ENCODE results near the gene CLHC1.

The CLHC1 gene

DNA sequence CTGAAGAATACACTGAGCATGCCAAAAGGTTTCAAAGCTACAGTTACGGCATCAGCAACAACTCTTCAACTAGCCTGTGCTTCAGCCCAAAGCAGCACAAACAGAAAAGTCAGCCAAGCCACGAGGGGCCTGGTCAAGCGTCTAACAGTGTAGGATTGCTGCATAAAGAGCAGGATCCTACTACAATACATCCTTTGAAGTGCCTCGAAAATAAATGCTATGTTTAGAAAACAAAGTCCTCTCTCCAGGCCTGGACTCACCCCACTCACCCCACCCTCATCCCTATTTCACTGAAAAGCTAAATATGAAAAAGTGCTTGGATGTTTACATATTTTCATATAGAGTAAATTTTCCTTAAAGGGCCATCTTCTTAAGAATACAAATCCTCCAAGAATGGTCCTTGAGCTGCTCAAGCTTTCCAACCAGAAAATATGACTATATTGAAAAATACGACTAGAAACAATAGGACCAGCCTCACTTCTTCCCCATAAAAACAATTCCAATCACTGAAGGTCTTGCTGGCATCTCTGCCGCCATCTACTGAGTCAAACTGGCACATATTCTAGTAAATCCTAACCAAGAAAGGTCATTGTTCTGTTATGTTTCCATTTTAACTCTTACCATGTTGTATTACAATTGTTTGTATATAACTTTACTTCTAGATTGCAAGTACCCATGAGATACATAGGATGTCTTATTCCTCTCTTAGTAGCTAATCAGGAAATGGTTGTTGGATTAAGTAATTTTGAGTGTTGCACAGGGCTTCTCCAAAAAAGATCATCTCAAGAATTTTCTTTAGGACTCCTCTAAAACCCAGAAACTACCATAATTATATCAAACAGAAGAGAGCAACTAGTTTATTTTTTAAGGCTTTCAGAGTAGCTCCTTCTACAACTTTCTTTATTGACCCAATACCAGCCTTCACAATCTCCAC, 63.6 kb downstream of the CLHC1 start:
- peak; percentile 45 for DNase-seq

DNA sequence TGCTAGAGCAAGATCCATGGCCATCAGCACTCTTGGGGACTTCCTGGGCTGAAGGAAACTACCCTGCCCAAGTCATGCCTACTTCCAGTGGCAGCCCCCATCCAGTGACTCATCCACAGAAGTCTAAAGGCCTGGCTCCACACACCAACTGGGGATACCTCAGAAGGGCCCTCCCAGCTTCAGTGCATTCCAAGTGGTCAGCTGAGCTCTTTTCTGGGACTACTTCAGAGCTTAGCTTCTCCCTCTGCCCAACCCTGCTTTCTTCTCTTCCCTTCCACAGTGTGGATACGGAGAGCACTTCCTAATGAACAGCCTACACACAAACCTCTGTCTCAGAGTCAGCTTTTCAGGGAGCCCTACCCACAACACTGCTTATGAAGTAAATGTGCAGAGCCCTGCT, 66.5 kb downstream of the CLHC1 start:
- DNase-seq: no peak

DNA sequence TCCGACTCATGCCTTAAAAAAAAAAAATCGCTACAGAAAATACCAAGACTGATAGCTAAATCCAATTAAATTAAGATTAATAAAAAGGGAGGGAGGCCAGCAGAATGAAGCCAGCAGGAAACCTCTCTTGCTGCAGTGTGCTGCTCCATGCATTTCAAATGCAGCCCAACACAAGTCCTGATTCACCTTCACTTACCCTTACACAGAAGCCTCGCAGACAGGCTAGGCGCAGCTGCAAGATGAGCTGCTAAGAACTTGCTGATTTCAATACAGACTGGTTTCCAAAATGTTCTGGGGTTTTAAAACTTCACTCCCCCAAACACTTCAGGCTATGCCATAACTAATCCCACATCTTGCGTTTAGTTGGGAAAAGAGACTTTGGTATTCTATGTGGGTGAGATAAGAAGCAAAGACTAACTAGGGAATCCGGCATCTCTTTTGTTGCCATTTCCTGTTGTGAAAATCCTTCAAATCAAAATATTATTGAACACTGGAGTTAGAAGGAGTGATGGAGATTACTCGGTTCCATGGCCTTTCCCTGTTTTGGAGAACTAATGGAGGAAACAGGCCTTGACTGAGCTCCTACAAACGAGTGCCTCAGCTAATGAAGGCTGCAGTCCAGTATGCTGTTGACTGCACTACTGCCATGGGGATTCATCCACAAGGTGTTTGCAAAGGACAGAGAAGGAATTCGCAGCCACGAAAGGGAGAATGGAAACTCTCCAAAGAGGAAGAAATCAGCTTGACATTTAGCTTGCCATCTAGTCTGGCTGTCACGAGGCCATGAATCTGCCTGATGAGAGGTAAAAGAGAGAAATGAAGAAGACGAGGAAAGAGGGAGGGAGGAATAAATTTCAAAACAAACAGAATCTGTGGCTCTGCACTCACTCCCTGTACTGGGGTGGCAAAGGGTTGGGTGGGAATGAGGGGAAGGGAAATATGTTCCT, 67.3 kb downstream of the CLHC1 start:
- no peak for DNase-seq

DNA sequence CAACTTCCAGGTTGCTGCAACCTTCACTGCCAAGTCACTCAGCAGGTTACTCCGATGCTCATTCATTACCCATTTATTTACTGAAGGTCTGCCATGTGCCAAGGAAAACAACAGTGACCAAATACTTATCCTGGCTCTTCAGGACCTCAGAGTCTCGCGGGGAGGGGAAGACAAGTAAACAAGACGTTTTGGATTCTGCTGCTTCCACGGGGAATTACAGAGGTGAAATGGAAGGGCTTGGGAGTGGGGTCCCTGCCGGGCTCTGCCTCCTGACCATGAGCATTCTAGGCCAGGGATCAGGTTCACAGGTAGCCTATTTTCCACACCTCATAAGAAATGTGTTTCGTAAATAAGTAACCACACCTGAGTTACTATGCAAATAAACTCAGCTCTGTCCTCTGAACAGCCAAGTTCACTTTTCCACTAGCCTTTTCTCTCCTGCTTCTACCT, 68.1 kb downstream of the CLHC1 start:
- DNase-seq: no peak

DNA sequence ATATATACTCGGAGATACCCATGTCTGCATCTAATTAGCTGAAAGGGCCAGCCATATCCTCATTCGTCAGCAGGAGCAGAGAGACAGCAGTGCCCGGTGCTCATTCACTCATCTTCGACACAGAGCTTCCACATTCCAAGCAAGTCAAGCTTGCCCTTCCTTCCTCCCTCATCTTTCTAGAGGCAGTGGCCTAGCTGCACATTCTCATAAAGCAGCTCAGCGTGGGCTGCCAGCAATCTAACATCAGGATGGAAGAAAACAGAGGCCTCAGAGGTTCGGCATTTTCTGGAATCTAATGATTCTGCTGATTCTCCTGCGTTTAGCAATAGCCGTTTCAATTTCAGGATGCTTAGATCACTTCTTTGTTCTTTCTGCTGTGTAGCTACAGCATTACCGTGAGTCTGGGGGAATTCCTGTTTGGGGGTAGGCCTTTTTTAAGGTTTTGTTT, 68.8 kb downstream of the CLHC1 start:
- DNase-seq: no peak

DNA sequence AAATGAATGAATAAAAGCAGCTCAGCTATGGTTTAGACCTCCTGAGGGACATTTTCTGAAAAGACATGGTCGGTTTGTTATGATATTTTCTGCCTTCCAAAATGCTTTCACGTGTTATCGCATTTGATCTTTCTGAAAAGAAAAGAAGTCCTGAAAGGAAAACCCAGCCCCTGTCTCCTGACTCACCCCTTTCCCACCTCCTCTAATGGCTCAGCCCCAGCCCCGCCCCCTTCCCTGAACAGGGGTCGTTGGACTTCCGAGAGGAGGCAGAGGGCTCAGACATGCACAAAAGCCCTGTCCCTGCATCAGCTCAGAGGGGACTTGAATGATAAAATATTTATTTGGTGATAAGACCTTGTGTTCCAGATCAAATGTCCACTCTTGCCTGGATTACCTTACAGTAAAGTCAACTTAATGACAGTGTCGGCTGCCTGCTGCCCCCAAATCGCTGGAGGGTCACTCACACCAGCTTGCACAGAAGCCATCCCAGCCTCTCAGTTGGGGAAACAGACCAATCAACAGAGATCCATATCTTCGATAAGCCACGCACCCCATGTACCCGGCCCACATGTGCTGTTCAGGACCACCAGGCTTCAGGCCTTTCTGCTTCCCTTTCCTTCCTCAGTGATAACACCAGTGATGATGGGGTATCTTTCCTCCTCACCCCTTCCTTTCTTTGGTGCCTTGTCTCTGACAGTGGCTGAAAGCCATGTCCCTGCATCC, 69.6 kb downstream of the CLHC1 start:
- DNase-seq: no peak

DNA sequence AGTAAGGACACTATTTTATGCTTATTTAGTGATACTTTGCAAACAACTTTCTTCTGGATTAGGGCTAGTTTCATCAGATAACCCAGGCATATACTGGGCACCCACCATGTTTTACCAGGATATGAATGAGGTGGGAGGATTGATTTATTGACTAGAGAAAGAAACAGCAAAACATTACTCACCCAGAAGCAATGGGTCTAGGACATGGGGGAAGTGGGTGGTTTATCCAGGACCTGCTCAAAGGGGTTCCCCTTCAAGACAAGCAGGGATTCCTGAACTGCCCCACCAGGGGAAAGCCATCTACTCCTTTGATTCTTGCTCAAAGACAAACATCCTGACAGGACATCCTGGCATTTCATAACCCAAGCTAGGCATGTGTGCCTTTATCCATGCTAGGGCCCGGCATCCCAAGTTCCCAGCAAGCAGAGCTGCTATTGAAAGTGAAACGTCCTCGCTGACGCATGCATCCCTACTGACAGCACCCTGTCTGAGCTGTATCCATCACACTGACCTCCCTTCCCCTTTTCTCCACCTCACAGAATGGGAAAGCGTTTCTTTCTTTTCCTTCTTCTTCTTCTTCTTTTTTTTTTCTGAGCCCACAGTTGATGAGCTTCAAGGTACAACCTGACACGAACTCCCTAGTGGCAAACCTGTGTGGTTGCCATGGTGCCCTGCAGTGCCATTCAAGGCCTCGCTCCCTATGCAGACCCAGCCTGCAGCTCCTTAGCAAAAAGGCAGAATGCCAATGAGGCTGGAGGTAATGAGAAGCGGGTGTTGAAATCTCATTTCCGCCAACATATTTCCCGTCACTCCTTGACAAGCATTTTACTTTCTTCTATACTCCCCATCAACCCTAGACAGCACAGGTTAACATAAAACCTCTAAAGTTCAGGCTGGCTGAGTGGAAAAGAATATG, 70.5 kb downstream of the CLHC1 start:
- no peak for DNase-seq

DNA sequence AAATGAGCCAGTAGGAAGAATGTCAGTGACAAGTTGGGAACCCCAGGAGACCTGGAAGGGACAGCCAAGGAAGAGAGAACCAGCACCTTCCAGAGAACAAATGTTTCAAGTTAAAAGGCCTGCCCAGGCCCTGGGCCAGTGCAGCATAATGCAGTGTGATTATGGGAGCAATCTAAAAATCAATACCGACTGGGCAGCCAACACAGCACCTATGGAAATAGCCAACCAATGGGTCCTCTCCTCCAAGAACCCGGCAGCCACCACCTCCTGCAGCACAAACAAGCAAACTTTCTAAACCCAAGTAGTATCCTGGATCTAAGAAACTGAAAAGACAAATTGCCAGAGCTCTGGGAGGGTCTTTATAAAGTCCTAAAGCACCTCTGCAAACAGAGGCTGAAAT, 71.7 kb downstream of the CLHC1 start:
- DNase-seq: no peak

DNA sequence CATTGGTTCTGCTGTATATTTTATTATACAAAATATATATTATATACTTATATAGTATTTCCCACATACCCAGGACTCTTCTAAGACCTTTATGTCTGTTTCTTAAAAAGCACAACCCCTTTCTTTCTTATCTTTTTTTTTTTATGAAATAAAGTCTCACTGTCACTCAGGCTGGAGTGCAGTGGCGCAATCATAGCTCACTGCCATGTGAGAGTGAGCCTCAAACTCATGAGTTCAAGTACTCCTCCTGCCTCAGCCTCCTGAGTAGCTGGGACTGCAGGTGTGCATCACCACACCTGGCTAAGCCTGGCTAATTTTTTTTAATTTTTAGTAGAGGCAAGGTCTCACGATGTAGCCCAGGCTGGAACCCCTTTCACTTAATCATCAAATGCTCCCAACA, 72.3 kb downstream of the CLHC1 start:
- no peak for DNase-seq

DNA sequence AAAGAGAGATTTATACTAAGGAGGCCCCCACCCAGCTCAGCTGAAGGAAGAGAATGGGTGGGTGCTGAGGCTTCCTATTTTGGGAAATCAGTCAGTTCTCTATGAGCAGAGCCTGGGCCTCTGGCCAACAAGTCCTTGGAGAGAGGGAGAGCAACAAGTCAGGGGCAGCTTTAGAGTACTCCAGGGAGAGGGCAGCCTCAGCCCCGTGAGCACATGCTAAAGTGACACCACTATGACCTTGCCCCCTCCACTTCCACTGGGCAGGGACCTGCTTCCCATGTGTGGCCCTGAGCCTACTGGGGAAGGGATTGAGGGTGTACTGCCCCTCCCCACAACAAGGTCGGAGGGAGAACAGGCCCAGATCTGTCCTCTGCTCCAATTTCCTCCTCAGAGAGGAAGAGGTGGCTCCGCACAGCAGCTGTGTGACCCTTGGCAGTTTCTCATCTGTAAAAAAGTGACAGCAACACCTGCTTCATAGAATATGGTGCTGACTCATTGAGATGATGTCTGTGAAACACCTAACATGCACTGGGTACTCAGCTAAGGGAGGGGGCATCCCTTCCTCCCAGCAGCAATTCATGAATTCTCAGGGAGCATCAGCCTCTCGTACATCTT, 72.9 kb downstream of the CLHC1 start:
- DNase-seq: peak; percentile 34

DNA sequence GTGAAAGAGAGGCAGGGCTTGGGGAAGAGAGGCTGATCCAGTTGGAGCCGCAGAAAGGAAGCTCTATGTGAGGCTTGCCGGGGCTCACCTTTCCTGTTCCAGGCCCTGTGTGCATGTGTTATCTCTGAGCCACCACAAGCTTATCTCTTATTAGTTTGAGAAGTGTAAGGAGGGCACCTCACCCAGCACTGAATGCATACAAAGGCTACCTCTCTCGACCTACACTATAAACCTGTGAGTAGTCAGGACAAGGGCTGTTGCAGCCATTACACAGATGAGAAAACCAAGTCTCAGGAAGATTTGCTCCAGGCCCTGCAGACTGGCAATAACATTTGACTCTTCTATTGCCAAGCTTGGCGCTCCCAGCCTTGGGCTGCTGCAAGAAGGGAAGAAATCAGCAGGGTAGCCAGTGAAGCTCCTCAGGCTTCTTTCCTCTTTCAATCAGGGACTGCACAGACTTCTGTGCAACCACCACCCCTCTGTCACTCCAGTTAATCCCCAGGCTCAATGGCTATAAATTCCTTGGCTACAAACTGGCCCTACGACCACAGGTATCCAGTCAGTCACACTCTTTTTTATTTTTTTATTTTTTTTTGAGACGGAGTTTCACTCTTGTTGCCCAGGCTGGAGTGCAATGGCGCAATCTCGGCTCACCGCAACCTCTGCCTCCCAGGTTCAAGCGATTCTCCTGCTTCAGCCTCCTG, 73.8 kb downstream of the CLHC1 start:
- no peak for DNase-seq

DNA sequence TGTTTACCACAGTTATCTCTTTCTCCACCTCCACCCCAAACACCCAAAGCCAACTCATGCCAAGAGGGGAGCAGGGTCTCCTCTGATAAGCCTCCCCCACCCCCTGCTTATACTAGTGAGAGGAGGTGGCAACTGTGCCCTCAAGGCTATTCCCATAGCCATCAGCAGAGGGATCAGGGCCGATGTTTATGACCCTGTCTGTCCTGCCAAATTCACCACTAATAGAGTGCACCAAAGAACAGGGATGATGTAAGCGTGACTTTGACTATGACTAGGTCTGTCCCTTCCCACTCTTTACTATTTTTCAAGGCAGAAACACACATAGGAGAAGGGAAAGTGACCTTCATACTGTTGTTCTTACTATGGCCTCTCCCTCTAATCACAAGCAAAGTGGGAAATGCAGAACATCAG, 74.6 kb downstream of the CLHC1 start:
- no peak for DNase-seq

DNA sequence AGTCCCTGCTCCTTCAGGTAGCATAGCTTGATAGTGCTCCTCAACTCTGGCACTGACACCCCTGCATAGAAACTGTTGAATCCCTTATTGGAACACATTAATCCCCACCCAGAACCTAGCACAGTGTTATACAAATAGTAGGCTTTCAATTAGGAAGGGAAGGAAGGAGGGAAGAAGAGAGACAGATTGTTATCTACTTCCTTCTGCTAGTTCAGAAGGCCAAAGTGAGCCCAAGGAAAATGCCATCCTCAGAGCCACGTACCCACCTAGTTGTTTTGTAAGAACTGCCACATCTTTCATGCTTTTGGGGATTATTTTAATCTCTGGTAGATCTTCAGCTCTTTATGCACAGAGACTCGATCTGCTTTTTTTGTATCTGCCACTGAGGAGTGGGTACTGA, 75.1 kb downstream of the CLHC1 start:
- no peak for DNase-seq

DNA sequence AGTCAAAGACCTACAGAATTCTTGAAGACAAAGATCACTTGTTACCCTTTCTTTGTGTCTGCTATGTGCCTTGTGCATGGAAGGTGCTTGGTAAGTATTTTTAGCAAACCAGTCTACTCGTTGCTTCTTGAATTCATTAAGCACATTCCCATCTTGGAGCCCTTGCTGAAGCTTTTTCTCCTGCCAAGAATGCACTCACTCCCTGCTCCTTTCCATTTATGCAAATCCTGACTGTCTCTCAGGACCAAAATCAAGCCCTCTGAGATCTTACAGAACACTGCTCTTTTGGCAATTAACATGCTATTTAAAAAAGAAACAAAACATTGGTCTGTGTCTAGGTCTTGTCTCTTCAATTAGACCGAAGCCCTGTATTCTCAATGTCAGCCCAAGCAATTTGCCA, 75.8 kb downstream of the CLHC1 start:
- DNase-seq: no peak

DNA sequence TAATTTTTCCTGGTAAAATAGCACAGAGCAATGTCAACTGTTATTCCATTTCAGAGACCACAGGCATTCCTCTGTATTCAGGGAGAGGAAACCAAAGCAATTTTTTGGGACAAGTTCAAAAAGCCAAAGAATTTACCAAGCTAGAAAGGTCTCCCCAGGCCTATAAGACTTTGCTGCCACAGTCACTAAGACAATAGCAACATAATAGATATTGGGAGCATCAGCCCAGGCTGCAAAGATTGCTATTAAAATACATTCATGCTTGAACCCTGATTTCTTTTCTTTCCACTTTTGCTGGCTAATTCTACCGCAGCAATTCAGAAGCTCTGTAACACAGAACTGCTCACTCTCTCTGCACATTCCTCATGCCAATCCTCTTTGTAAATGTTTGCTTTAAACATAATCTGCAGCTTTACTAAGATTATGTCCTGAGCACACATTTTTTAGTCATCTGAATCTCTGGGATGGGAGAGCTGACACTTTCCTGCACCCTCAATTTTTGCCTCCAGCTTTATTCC, 76.3 kb downstream of the CLHC1 start:
- DNase-seq: no peak

DNA sequence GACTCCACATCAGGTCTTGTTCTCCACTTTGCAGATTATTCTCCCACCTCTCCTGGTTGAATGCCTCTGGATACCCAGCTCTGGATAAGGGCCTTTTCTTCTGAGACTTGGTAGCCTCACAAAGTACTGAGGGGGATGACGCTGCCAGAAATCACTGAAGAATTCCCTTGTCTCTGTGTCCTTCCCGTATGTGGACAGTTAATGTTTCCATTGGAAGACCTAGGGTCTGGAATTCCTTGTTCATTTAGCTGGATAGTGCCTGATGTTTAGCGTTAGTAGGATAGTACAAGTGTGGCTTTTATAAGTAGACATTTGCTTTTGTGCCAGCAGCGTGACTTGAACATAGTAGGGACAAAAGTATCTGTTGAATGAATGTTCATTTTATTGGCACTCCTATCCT, 76.9 kb downstream of the CLHC1 start:
- DNase-seq: no peak

DNA sequence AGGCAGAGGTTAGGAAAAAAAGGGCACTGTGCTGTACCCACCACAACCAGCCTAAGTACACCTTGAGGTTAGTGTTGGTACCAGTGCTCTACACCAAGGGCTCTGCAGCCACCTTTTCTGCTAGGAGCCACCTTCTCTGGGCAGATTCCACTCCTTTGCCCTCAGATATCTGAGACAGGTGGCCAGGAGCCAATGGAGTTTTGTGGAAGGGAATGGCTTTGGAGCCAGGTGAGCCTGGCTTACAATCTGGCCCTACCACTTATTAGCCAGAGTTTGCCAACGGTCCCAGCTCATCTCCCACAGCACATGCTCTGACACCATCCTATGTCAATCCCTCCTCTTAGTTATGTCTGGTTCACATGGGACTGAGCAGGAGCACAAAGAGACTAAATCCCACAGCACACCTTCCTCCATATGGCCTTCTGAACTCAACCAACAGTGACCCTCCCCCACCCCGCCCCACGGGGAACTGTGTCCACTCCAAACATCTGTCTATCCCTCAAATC, 77.5 kb downstream of the CLHC1 start:
- no peak for DNase-seq

DNA sequence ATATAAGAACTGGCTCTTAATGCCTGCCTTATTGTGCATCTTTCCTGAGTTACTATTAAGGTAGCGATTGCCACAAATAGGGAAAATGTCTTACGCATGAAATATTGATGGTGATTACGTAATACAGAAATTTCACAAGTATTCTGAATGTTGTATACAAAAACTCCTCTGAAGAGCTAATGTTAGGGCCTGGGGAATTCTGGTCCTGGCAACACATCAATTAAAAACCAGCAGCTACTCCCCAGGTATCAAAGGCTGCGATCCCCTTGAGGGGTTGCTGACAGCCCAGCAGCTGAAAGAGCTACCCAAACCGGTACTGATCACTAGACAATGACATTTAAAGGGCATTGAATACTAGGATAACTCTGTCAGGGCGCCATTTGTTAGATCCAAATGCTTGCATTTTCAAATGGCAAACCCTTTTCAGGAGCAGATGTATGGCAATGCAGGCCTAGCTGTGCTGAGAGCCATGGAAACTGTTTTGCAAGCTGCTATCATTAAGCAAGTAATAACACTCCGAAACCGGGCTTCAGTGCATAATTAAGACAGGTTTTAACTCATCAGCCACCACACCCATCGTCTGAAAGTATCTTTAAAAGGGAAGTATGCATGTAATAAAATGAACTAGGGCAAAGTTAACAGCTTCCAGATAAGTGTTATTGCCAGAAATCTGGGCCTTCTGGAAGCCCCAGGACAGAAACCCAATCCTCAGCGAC, 78.4 kb downstream of the CLHC1 start:
- no peak for DNase-seq

Data from GDM1 (cell line).